Ascending aorta (tissue), 2 donors: ENCODE results near the gene ARHGEF3. TPM values are rescaled to one million over a fixed set of nuclear protein-coding genes. Genes with fewer than 3 reads are reported as not detected.

Experiments
- DNase-seq, 2 donors: peaks; one replicate each; pipeline ENCODE4 v3.0.0-alpha.2; 2019; ENCODE audit warnings: low spot score in 2 of 2
- H3K27ac ChIP-seq, 2 donors: fragments of 200-600 bp; sonication (generic); one replicate each; pipeline ENCODE4 v1.5.1; 2016 to 2017; ENCODE audit warnings: mild to moderate bottlenecking in 1 of 2
- H3K27me3 ChIP-seq: fragments of 200-600 bp; sonication (generic); one replicate; pipeline ENCODE4 v1.5.1; 2017
- H3K36me3 ChIP-seq, 2 donors: fragments of 200-600 bp; sonication (generic); one replicate each; pipeline ENCODE4 v1.5.1; 2016
- H3K4me1 ChIP-seq, 2 donors: fragments of 200-600 bp; sonication (generic); one replicate each; pipeline ENCODE4 v1.5.1; 2016 to 2017; ENCODE audit warnings: mild to moderate bottlenecking in 1 of 2
- H3K4me3 ChIP-seq, 2 donors: fragments of 200-600 bp; sonication (generic); one replicate each; pipeline ENCODE4 v1.5.1; 2016 to 2017; ENCODE audit warnings: mild to moderate bottlenecking in 1 of 2
- H3K9me3 ChIP-seq, 2 donors: fragments of 200-600 bp; sonication (generic); one replicate each; pipeline ENCODE4 v1.5.1; 2016
- CTCF ChIP-seq, 3 experiments: fragments of 200-600 bp in 2 of 3; fragments of 450-650 bp in 1 of 3; sonication (generic) in 2 of 3; IDR thresholded peaks; one replicate each; pipeline ENCODE4 v1.5.1; 2016 to 2019; ENCODE audit warnings: antibody characterized with exemption in 3 of 3, mild to moderate bottlenecking in 1 of 3, moderate library complexity in 1 of 3
- intact Hi-C: fragments of 100-400 bp; cut with DNase I; formaldehyde crosslinking; loops from one replicate; pipeline ENCODE4 v1.15.1; 2023
- total RNA-seq: library from RNA; depleted of rRNA; stranded (reverse); fragments of >200 nt; gene quantifications from one replicate; pipeline ENCODE4 v1.1.0, GENCODE V29; 2016

ARHGEF3 gene
- total RNA-seq, 1 donor from 2014 or later = 16.8 TPM

- no peak for DNase-seq
- H3K36me3 ChIP-seq = no peaks in the 10 kb centered on the region
- no peaks in the 10 kb centered on the region for H3K9me3 ChIP-seq
- intact Hi-C loops = no loop called here
- no peak overlapping the region for H3K4me3 ChIP-seq
- H3K4me1 ChIP-seq = no peaks in the 10 kb centered on the region
- TF ChIP-seq CTCF (IDR thresholded peaks at IDR 0.05) = no peak
- H3K27me3 ChIP-seq = no peaks in the 10 kb centered on the region
- H3K27ac ChIP-seq = no peak overlapping the region
Observed at GRCh38 chr3:56833022-56833421, 31.3 kb upstream of the ARHGEF3 start.

GRCh38 chr3:56831572-56831971, 29.8 kb upstream of the ARHGEF3 start:
- intact Hi-C loops = no loop called here
- no peaks in the 10 kb centered on the region for H3K9me3 ChIP-seq
- no peaks in the 10 kb centered on the region for H3K36me3 ChIP-seq
- no peak overlapping the region for H3K27ac ChIP-seq
- no peaks in the 10 kb centered on the region for H3K4me1 ChIP-seq
- no peak for DNase-seq
- no peak for TF ChIP-seq CTCF (IDR thresholded peaks at IDR 0.05)
- H3K4me3 ChIP-seq = no peak overlapping the region
- no peaks in the 10 kb centered on the region for H3K27me3 ChIP-seq

- intact Hi-C loops = no loop called here
- H3K9me3 ChIP-seq = no peaks in the 10 kb centered on the region
Observed at GRCh38 chr3:56830884-56831283, 29.1 kb upstream of the ARHGEF3 start.

GRCh38 chr3:56829533-56829932, 27.8 kb upstream of the ARHGEF3 start:
- H3K27me3 ChIP-seq = no peaks in the 10 kb centered on the region
- TF ChIP-seq CTCF (IDR thresholded peaks at IDR 0.05) = no peak
- H3K27ac ChIP-seq = no peak overlapping the region
- H3K4me1 ChIP-seq = no peaks in the 10 kb centered on the region
- intact Hi-C loops = no loop called here
- no peaks in the 10 kb centered on the region for H3K9me3 ChIP-seq
- H3K4me3 ChIP-seq = no peak overlapping the region
- no peak for DNase-seq
- H3K36me3 ChIP-seq = no peaks in the 10 kb centered on the region

More at GRCh38 chr3:56830884-56831283, 29.1 kb upstream of the ARHGEF3 start:
- TF ChIP-seq CTCF (IDR thresholded peaks at IDR 0.05) = no peak
- Histone ChIP-seq H3K4me1 (no peaks in the 10 kb centered on the region), H3K27ac (no peak overlapping the region), H3K36me3 (no peaks in the 10 kb centered on the region), H3K27me3 (no peaks in the 10 kb centered on the region), H3K4me3 (no peak overlapping the region)
- no peak for DNase-seq

GRCh38 chr3:56826831-56827722, 25.3 kb upstream of the ARHGEF3 start:
- TF ChIP-seq CTCF (IDR thresholded peaks at IDR 0.05) = no peak
- intact Hi-C loops = no loop called here
- H3K4me3 ChIP-seq = no peak overlapping the region
- no peaks in the 10 kb centered on the region for H3K4me1 ChIP-seq
- no peak overlapping the region for H3K27ac ChIP-seq
- H3K27me3 ChIP-seq = no peaks in the 10 kb centered on the region
- no peaks in the 10 kb centered on the region for H3K36me3 ChIP-seq
- DNase-seq = no peak
- H3K9me3 ChIP-seq = no peaks in the 10 kb centered on the region
